Measurements from ENCODE around the gene BTBD10. TPM values are rescaled to one million over a fixed set of nuclear protein-coding genes. Genes with fewer than 3 reads are reported as not detected.

BTBD10 gene
- total and polyA plus RNA-seq, 2 of the 13 experiments (the other 11 are each of a cell fraction or from before 2014, with no cell fraction given): 9.8 to 26.6 TPM

DNA sequence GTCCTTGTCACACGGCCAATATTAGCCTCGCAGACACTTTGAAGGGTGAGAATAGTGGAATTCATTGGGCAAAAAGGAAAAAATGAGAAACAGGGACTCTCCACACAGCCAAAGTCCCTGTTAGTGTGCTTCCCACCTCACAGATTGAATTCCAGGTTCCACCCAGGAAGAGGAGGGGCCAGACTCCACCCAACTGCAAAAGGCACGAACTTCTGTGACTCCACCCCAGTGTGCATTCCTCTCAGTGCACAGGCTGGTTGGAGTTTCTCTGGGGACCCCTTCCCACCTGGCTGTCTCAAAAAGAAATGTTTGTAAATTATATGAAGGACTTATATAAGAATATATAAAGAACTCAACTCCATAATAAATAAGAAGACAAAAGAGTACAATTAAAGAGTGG is 12.1 kb upstream of the BTBD10 start (continued):
- TF ChIP-seq KLF12 (CRISPR knock-in tag; IDR thresholded peaks at IDR 0.05; ENCODE audit: borderline replicate concordance) (no peak), KLF13 (CRISPR knock-in tag; IDR thresholded peaks at IDR 0.05) (no peak)

DNA sequence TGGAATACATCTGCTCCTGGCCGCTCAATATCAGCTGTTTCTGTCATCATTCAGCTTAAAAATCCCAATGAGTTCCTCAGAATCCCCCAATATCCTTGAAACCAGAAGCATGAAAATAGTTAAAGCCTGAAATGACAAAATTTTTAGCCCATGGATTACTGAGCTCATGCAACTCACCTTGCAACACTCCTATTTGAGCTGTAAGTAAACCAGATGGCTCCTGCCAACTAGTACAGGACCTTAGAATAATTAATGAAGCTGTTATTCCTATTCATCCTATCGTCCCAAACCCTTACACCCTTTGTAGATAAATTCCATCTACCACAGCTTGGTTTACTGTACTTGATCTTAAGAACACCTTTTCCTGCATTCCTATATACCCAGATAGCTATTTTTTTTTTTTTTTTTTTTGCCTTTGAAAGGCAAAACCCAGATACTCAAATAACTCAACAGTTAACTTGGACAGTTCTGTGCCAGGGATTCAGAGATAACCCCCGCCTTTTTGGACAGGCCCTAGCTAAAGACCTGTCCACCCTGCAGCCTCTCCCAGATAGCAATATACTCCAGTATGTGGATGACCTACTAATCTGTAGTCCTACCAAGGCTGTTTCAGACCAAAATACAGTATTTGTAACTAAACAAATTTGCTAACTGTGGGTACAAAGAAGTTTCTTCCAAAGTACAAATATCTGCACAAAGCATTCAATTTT is 10.1 kb upstream of the BTBD10 start:
- Histone ChIP-seq H3K79me2 (ENCODE audit: insufficient read depth, low read length) (no peaks in the 10 kb centered on the region), H3K4me3 (replicated peaks in 1 of 3; ENCODE audit: insufficient read depth in 1 of 3, low read depth in 2 of 3, low read length in 3 of 3) (no peak overlapping the region), H3K4me2 (ENCODE audit: low read depth, low read length) (no peak overlapping the region), H3K27ac (ENCODE audit: extremely low read length, insufficient read depth, low read length) (no peak overlapping the region), H2AFZ (ENCODE audit: low read length) (no peak overlapping the region), H3K9me3 (ENCODE audit: low read length) (no peaks in the 10 kb centered on the region), H3K9ac (ENCODE audit: insufficient read depth, low read depth, low read length) (no peak overlapping the region), H3K36me3 (replicated peaks in 1 of 2; ENCODE audit: control insufficient read depth in 1 of 2, insufficient read depth in 2 of 2, low read length in 2 of 2) (no peaks in the 10 kb centered on the region), H3K4me1 (ENCODE audit: insufficient read depth, low read length) (peaks cover 12% of the 10 kb centered on the region), H4K20me1 (ENCODE audit: insufficient read depth, low read length) (no peaks in the 10 kb centered on the region), H3K27me3 (ENCODE audit: control insufficient read depth in 1 of 2, insufficient read depth in 2 of 2, low read length in 2 of 2) (peaks cover 0 to 4% of the 10 kb centered on the region in 2 experiments; a peak in 2 of 5 replicates)
- in situ Hi-C loops (cut with HindIII; ENCODE audit: extremely low pct_ligation_motif_present, low pct_unique_long_range_greater_than_20kb): no loop called here
- FAIRE-seq (no peak), ATAC-seq (no peak), DNase-seq (ENCODE audit: low spot score) (no peak)
- BruUV-seq (replicated peaks): no TSS peak
- intact Hi-C loops (cut with micrococcal nuclease; ENCODE audit: unreplicated experiment): no loop called here
- ChIA-PET CTCF (ENCODE audit: low intra/inter-chr PET ratio, low total read pairs) (no interaction called here), POLR2A (interaction anchor here (0.8 kb wide), 1 partner anchor 10 kb away, joined by 4 read pairs; the partner anchor contains the start of gene BTBD10)
- WGBS (ENCODE audit: low lambda C conversion rate): 16% methylated on average over 3 of the region's 3 CpGs
- TF ChIP-seq NR1H2 (CRISPR knock-in tag; IDR thresholded peaks at IDR 0.05; ENCODE audit: borderline replicate concordance, low read depth) (no peak), TGIF2 (CRISPR knock-in tag; IDR thresholded peaks at IDR 0.05) (no peak), KLF16 (CRISPR knock-in tag; IDR thresholded peaks at IDR 0.05) (no peak), ZNF749 (CRISPR knock-in tag; IDR thresholded peaks at IDR 0.05; ENCODE audit: borderline replicate concordance) (no peak), FOXJ3 (CRISPR knock-in tag; IDR thresholded peaks at IDR 0.05; ENCODE audit: borderline replicate concordance) (no peak), SMYD3 (CRISPR knock-in tag; IDR thresholded peaks at IDR 0.05) (no peak), ZNF501 (CRISPR knock-in tag; IDR thresholded peaks at IDR 0.05) (no peak), ZC3H4 (CRISPR knock-in tag; IDR thresholded peaks at IDR 0.05; ENCODE audit: borderline replicate concordance) (no peak), ASH2L (IDR thresholded peaks at IDR 0.05; ENCODE audit: insufficient read length, low read depth, low read length) (no peak), ZNF33A (CRISPR knock-in tag; IDR thresholded peaks at IDR 0.05; ENCODE audit: borderline replicate concordance) (no peak)
- TF ChIP-seq, protein P1, sequence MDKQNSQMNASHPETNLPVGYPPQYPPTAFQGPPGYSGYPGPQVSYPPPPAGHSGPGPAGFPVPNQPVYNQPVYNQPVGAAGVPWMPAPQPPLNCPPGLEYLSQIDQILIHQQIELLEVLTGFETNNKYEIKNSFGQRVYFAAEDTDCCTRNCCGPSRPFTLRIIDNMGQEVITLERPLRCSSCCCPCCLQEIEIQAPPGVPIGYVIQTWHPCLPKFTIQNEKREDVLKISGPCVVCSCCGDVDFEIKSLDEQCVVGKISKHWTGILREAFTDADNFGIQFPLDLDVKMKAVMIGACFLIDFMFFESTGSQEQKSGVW (CRISPR knock-in tag; IDR thresholded peaks at IDR 0.05; ENCODE audit: borderline replicate concordance): no peak
- TF ChIP-seq, protein P2, sequence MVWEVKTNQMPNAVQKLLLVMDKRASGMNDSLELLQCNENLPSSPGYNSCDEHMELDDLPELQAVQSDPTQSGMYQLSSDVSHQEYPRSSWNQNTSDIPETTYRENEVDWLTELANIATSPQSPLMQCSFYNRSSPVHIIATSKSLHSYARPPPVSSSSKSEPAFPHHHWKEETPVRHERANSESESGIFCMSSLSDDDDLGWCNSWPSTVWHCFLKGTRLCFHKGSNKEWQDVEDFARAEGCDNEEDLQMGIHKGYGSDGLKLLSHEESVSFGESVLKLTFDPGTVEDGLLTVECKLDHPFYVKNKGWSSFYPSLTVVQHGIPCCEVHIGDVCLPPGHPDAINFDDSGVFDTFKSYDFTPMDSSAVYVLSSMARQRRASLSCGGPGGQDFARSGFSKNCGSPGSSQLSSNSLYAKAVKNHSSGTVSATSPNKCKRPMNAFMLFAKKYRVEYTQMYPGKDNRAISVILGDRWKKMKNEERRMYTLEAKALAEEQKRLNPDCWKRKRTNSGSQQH (CRISPR knock-in tag; IDR thresholded peaks at IDR 0.05; ENCODE audit: low read depth): no peak
- TF ChIP-seq, protein P3, sequence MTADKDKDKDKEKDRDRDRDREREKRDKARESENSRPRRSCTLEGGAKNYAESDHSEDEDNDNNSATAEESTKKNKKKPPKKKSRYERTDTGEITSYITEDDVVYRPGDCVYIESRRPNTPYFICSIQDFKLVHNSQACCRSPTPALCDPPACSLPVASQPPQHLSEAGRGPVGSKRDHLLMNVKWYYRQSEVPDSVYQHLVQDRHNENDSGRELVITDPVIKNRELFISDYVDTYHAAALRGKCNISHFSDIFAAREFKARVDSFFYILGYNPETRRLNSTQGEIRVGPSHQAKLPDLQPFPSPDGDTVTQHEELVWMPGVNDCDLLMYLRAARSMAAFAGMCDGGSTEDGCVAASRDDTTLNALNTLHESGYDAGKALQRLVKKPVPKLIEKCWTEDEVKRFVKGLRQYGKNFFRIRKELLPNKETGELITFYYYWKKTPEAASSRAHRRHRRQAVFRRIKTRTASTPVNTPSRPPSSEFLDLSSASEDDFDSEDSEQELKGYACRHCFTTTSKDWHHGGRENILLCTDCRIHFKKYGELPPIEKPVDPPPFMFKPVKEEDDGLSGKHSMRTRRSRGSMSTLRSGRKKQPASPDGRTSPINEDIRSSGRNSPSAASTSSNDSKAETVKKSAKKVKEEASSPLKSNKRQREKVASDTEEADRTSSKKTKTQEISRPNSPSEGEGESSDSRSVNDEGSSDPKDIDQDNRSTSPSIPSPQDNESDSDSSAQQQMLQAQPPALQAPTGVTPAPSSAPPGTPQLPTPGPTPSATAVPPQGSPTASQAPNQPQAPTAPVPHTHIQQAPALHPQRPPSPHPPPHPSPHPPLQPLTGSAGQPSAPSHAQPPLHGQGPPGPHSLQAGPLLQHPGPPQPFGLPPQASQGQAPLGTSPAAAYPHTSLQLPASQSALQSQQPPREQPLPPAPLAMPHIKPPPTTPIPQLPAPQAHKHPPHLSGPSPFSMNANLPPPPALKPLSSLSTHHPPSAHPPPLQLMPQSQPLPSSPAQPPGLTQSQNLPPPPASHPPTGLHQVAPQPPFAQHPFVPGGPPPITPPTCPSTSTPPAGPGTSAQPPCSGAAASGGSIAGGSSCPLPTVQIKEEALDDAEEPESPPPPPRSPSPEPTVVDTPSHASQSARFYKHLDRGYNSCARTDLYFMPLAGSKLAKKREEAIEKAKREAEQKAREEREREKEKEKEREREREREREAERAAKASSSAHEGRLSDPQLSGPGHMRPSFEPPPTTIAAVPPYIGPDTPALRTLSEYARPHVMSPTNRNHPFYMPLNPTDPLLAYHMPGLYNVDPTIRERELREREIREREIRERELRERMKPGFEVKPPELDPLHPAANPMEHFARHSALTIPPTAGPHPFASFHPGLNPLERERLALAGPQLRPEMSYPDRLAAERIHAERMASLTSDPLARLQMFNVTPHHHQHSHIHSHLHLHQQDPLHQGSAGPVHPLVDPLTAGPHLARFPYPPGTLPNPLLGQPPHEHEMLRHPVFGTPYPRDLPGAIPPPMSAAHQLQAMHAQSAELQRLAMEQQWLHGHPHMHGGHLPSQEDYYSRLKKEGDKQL (CRISPR knock-in tag; IDR thresholded peaks at IDR 0.05; ENCODE audit: low read depth): no peak

Measured in HepG2 (cell line).